HUES64 (cell line): ENCODE data around the gene EMILIN2.
A peak's percentile ranks its signal among the peaks of the same experiment; 100 is the strongest.
"Not testable (repeated sequence)": the region's sequence is repeated elsewhere in the genome, so short reads cannot be mapped to it uniquely, and the experiment has no call there.

Experiments
- H3K27ac ChIP-seq: 2 replicates; pipeline ENCODE4 v1.7.0; 2013; ENCODE audit warnings: low read depth, low read length, inconsistent platforms
- H3K27me3 ChIP-seq: 2 replicates; pipeline ENCODE4 v1.6.1; 2013; ENCODE audit warnings: mild to moderate bottlenecking, low read length; ENCODE audit not compliant: insufficient read depth
- H3K36me3 ChIP-seq: 2 replicates; pipeline ENCODE4 v1.6.1; 2013; ENCODE audit warnings: mild to moderate bottlenecking, low read length; ENCODE audit not compliant: insufficient read depth
- H3K4me1 ChIP-seq: 2 replicates; pipeline ENCODE4 v1.6.1; 2013; ENCODE audit warnings: mild to moderate bottlenecking, low read length, moderate library complexity; ENCODE audit not compliant: insufficient read depth
- H3K4me3 ChIP-seq: 2 replicates; pipeline ENCODE4 v1.5.1; 2013; ENCODE audit warnings: mild to moderate bottlenecking, low read length, moderate library complexity
- H3K9ac ChIP-seq: 2 replicates; pipeline ENCODE4 v1.6.1; 2013; ENCODE audit warnings: mild to moderate bottlenecking, low read depth, low read length
- H3K9me3 ChIP-seq: 2 replicates; pipeline ENCODE4 v1.6.1; 2013; ENCODE audit warnings: low read depth, low read length; ENCODE audit not compliant: insufficient read depth
- WGBS: fragments of 150-250, 120-280 bp; methylation state at CpG from one replicate; pipeline ENCODE4 v1.1.7; 2013; ENCODE audit warnings: missing lambda C conversion rate; 5-methylcytosine and 5-hydroxymethylcytosine counted together

Gene EMILIN2

GRCh38 chr18:2843146-2843545, 3.7 kb upstream of the EMILIN2 start:
- H3K4me3 ChIP-seq: no peak overlapping the region
- WGBS: 96% methylated on average over 6 of the region's 6 CpGs

GRCh38 chr18:2845172-2845571, 1.6 kb upstream of the EMILIN2 start:
- Histone ChIP-seq H3K9ac (no peak overlapping the region), H3K4me1 (peaks cover 16% of the 10 kb centered on the region; the same call in 1 of the 2 replicates), H3K36me3 (no peaks in the 10 kb centered on the region), H3K27me3 (peaks cover 68% of the 10 kb centered on the region), H3K27ac (no peak overlapping the region), H3K9me3 (no peaks in the 10 kb centered on the region), H3K4me3 (no peak overlapping the region)
- WGBS: 63% methylated on average over 4 of the region's 4 CpGs

More at GRCh38 chr18:2843146-2843545, 3.7 kb upstream of the EMILIN2 start:
- Histone ChIP-seq H3K27me3 (peaks cover 52% of the 10 kb centered on the region), H3K27ac (no peak overlapping the region), H3K36me3 (no peaks in the 10 kb centered on the region), H3K9ac (no peak overlapping the region), H3K9me3 (no peaks in the 10 kb centered on the region), H3K4me1 (peaks cover 12% of the 10 kb centered on the region; the same call in 1 of the 2 replicates)

- H3K9me3 ChIP-seq: no peaks in the 10 kb centered on the region
- H3K27ac ChIP-seq: no peak overlapping the region
- under 1% methylated on average over 78 of the region's 80 CpGs for WGBS
- peaks cover 66% of the 10 kb centered on the region for H3K27me3 ChIP-seq
- H3K36me3 ChIP-seq: no peaks in the 10 kb centered on the region
- H3K4me3 ChIP-seq: peak overlapping the region; percentile 75
- H3K9ac ChIP-seq: peak overlapping the region; percentile 62
- peaks cover 16% of the 10 kb centered on the region; the same call in 1 of the 2 replicates for H3K4me1 ChIP-seq
These were observed 776 bp downstream of the EMILIN2 start for GRCh38 chr18:2847317-2848246.

GRCh38 chr18:2848247-2849246, 1.7 kb downstream of the EMILIN2 start:
- Histone ChIP-seq H3K27me3 (peaks cover 62% of the 10 kb centered on the region), H3K9ac (no peak overlapping the region), H3K27ac (no peak overlapping the region), H3K9me3 (no peaks in the 10 kb centered on the region), H3K36me3 (no peaks in the 10 kb centered on the region), H3K4me3 (peak overlapping the region; percentile 75), H3K4me1 (peaks cover 16% of the 10 kb centered on the region; the same call in 1 of the 2 replicates)
- 57% methylated on average over 15 of the region's 17 CpGs for WGBS

- Histone ChIP-seq H3K9me3 (no peaks in the 10 kb centered on the region), H3K4me3 (no peak overlapping the region), H3K27me3 (peaks cover 39% of the 10 kb centered on the region), H3K27ac (no peak overlapping the region), H3K9ac (no peak overlapping the region), H3K36me3 (no peaks in the 10 kb centered on the region), H3K4me1 (peaks cover 7% of the 10 kb centered on the region; the same call in 1 of the 2 replicates)
- 97% methylated on average over 2 of the region's 2 CpGs for WGBS
These were observed 4.0 kb downstream of the EMILIN2 start for GRCh38 chr18:2850816-2851215.

- peaks cover 4% of the 10 kb centered on the region; the same call in 1 of the 2 replicates for H3K4me1 ChIP-seq
- 93% methylated on average over 8 of the region's 8 CpGs for WGBS
- peaks cover 30% of the 10 kb centered on the region for H3K27me3 ChIP-seq
- no peak overlapping the region for H3K4me3 ChIP-seq
- H3K27ac ChIP-seq: no peak overlapping the region
- H3K36me3 ChIP-seq: no peaks in the 10 kb centered on the region
- no peaks in the 10 kb centered on the region for H3K9me3 ChIP-seq
- H3K9ac ChIP-seq: no peak overlapping the region
These were observed 5.0 kb downstream of the EMILIN2 start for GRCh38 chr18:2851771-2852170.

- not testable (repeated sequence) for H3K4me1 ChIP-seq, H3K36me3 ChIP-seq
- whole genome bisulfite sequencing: 96% methylated on average over 12 of the region's 12 CpGs
These were observed 5.7 kb downstream of the EMILIN2 start for GRCh38 chr18:2852460-2852859.

GRCh38 chr18:2853173-2853925, 6.5 kb downstream of the EMILIN2 start:
- H3K4me1 ChIP-seq: peaks cover 4% of the 10 kb centered on the region; the same call in 1 of the 2 replicates
- no peak overlapping the region for H3K4me3 ChIP-seq
- no peaks in the 10 kb centered on the region for H3K36me3 ChIP-seq
- H3K9me3 ChIP-seq: no peaks in the 10 kb centered on the region
- WGBS: 92% methylated on average over 18 of the region's 18 CpGs
- peaks cover 14% of the 10 kb centered on the region for H3K27me3 ChIP-seq
- H3K27ac ChIP-seq: no peak overlapping the region
- no peak overlapping the region for H3K9ac ChIP-seq

More at GRCh38 chr18:2852460-2852859, 5.7 kb downstream of the EMILIN2 start:
- H3K9ac ChIP-seq, H3K9me3 ChIP-seq, H3K4me3 ChIP-seq, H3K27ac ChIP-seq: not testable (repeated sequence)
- peaks cover 23% of the 10 kb centered on the region for H3K27me3 ChIP-seq

- no peak overlapping the region for H3K4me3 ChIP-seq
- no peaks in the 10 kb centered on the region for H3K36me3 ChIP-seq
- H3K27ac ChIP-seq: no peak overlapping the region
- WGBS: 76% methylated on average over 6 of the region's 7 CpGs
- H3K9me3 ChIP-seq: no peaks in the 10 kb centered on the region
- H3K9ac ChIP-seq: no peak overlapping the region
- H3K4me1 ChIP-seq: no peaks in the 10 kb centered on the region; the same call in 1 of the 2 replicates
- H3K27me3 ChIP-seq: peaks cover 7% of the 10 kb centered on the region
These were observed 7.3 kb downstream of the EMILIN2 start for GRCh38 chr18:2853926-2854664.

GRCh38 chr18:2854875-2855274, 8.1 kb downstream of the EMILIN2 start:
- Histone ChIP-seq H3K36me3 (no peaks in the 10 kb centered on the region), H3K4me3 (no peak overlapping the region), H3K27me3 (no peaks in the 10 kb centered on the region), H3K9ac (no peak overlapping the region), H3K27ac (no peak overlapping the region), H3K9me3 (no peaks in the 10 kb centered on the region), H3K4me1 (no peaks in the 10 kb centered on the region; the same call in 1 of the 2 replicates)
- 89% methylated on average over 6 of the region's 6 CpGs for WGBS
